Measurements from ENCODE around the gene FAM187B.

FAM187B gene

GRCh38 chr19:35268536-35269437 is 40.2 kb upstream of the FAM187B start, which contains the start of gene USF2:
TSS of gene USF2 (plus strand) at chr19:35268962. CDS start at chr19:35269102, 140 bp downstream.
- H3K4me1 ChIP-seq (ENCODE audit: insufficient read depth, low read length, severe bottlenecking) = peaks cover 32% of the 10 kb centered on the region
- peak within 1 kb of the TSS; percentile 84 for H3K4me2 ChIP-seq (ENCODE audit: low read length)
- no peaks in the 10 kb centered on the region for H4K20me1 ChIP-seq (ENCODE audit: insufficient read depth, low read length)
- H3K9me3 ChIP-seq (ENCODE audit: low read length) = no peaks in the 10 kb centered on the region
- peak within 1 kb of the TSS; percentile 95 for H3K9ac ChIP-seq (ENCODE audit: low read length)
- H2AFZ ChIP-seq (ENCODE audit: low read length) = no peak within 1 kb of the TSS
- no peak for TF ChIP-seq CTCF (IDR thresholded peaks at IDR 0.05; ENCODE audit: low read length)
- no peak for TF ChIP-seq EZH2 (IDR thresholded peaks at IDR 0.05; ENCODE audit: borderline replicate concordance, low read length)
- H3K9me2 ChIP-seq (ENCODE audit: low read depth, low read length) = no peaks in the 10 kb centered on the region
- H3K27me3 ChIP-seq (ENCODE audit: insufficient read depth, low read length) = no peaks in the 10 kb centered on the region
- H3K36me3 ChIP-seq (ENCODE audit: insufficient read depth, low read length) = peaks cover 66% of the 10 kb centered on the region
- H3F3A ChIP-seq (ENCODE audit: insufficient read depth, low read length) = no peaks in the 10 kb centered on the region
- H3K79me2 ChIP-seq (ENCODE audit: insufficient read depth, low read length) = no peaks in the 10 kb centered on the region
- peak within 1 kb of the TSS; percentile 85 for H3K27ac ChIP-seq (ENCODE audit: low read depth, low read length, poor library complexity, severe bottlenecking)
- peak within 1 kb of the TSS; percentile 87 for H3K4me3 ChIP-seq (ENCODE audit: low read depth, low read length, poor library complexity, severe bottlenecking)

GRCh38 chr19:35267818-35268535 is 39.4 kb upstream of the FAM187B start:
- H3K9ac ChIP-seq (ENCODE audit: low read length) = peak overlapping the region; percentile 95
- peak overlapping the region; percentile 87 for H3K4me3 ChIP-seq (ENCODE audit: low read depth, low read length, poor library complexity, severe bottlenecking)
- no peaks in the 10 kb centered on the region for H3K27me3 ChIP-seq (ENCODE audit: insufficient read depth, low read length)
- no peaks in the 10 kb centered on the region for H3K9me2 ChIP-seq (ENCODE audit: low read depth, low read length)
- no peaks in the 10 kb centered on the region for H3K9me3 ChIP-seq (ENCODE audit: low read length)
- peak overlapping the region; percentile 84 for H3K4me2 ChIP-seq (ENCODE audit: low read length)
- H4K20me1 ChIP-seq (ENCODE audit: insufficient read depth, low read length) = no peaks in the 10 kb centered on the region
- no peak for TF ChIP-seq CTCF (IDR thresholded peaks at IDR 0.05; ENCODE audit: low read length)
- TF ChIP-seq EZH2 (IDR thresholded peaks at IDR 0.05; ENCODE audit: borderline replicate concordance, low read length) = no peak
- H2AFZ ChIP-seq (ENCODE audit: low read length) = no peak overlapping the region
- H3K4me1 ChIP-seq (ENCODE audit: insufficient read depth, low read length, severe bottlenecking) = peaks cover 37% of the 10 kb centered on the region
- no peaks in the 10 kb centered on the region for H3K79me2 ChIP-seq (ENCODE audit: insufficient read depth, low read length)
- H3F3A ChIP-seq (ENCODE audit: insufficient read depth, low read length) = no peaks in the 10 kb centered on the region
- peak overlapping the region; percentile 85 for H3K27ac ChIP-seq (ENCODE audit: low read depth, low read length, poor library complexity, severe bottlenecking)
- H3K36me3 ChIP-seq (ENCODE audit: insufficient read depth, low read length) = peaks cover 64% of the 10 kb centered on the region

GRCh38 chr19:35267353-35267817 is 38.8 kb upstream of the FAM187B start:
- no peak for TF ChIP-seq CTCF (IDR thresholded peaks at IDR 0.05; ENCODE audit: low read length)
- TF ChIP-seq EZH2 (IDR thresholded peaks at IDR 0.05; ENCODE audit: borderline replicate concordance, low read length) = no peak
- H2AFZ ChIP-seq (ENCODE audit: low read length) = no peak overlapping the region
- no peaks in the 10 kb centered on the region for H3K79me2 ChIP-seq (ENCODE audit: insufficient read depth, low read length)
- H3K9me2 ChIP-seq (ENCODE audit: low read depth, low read length) = no peaks in the 10 kb centered on the region
- no peaks in the 10 kb centered on the region for H3K27me3 ChIP-seq (ENCODE audit: insufficient read depth, low read length)
- H3F3A ChIP-seq (ENCODE audit: insufficient read depth, low read length) = no peaks in the 10 kb centered on the region
- H3K36me3 ChIP-seq (ENCODE audit: insufficient read depth, low read length) = peaks cover 62% of the 10 kb centered on the region
- H3K4me2 ChIP-seq (ENCODE audit: low read length) = peak overlapping the region; percentile 84
- no peaks in the 10 kb centered on the region for H3K9me3 ChIP-seq (ENCODE audit: low read length)
- peak overlapping the region; percentile 85 for H3K27ac ChIP-seq (ENCODE audit: low read depth, low read length, poor library complexity, severe bottlenecking)
- peaks cover 37% of the 10 kb centered on the region for H3K4me1 ChIP-seq (ENCODE audit: insufficient read depth, low read length, severe bottlenecking)
- peak overlapping the region; percentile 95 for H3K9ac ChIP-seq (ENCODE audit: low read length)
- H3K4me3 ChIP-seq (ENCODE audit: low read depth, low read length, poor library complexity, severe bottlenecking) = peak overlapping the region; percentile 87
- no peaks in the 10 kb centered on the region for H4K20me1 ChIP-seq (ENCODE audit: insufficient read depth, low read length)
